Endodermal cell (in vitro differentiated cells): ENCODE data around the gene HOTAIR. TPM values are rescaled to one million over a fixed set of nuclear protein-coding genes. Genes with fewer than 3 reads are reported as not detected.
A peak's percentile ranks its signal among the peaks of the same experiment; 100 is the strongest.

Experiments
- DNase-seq: peaks from one replicate; pipeline ENCODE4 v3.0.0-alpha.2; 2017
- H3K27ac ChIP-seq: 2 replicates; pipeline ENCODE4 v1.5.1; 2013; ENCODE audit warnings: mild to moderate bottlenecking, low read depth, low read length, moderate library complexity
- H3K27me3 ChIP-seq: 2 replicates; pipeline ENCODE4 v1.6.1; 2013; ENCODE audit warnings: mild to moderate bottlenecking, low read length, moderate library complexity; ENCODE audit not compliant: insufficient read depth, control insufficient read depth, poor library complexity, severe bottlenecking
- H3K36me3 ChIP-seq: 2 replicates; pipeline ENCODE4 v1.7.0; 2013; ENCODE audit warnings: mild to moderate bottlenecking, low read length, moderate library complexity; ENCODE audit not compliant: control insufficient read depth, insufficient read depth
- H3K4me1 ChIP-seq: one replicate; pipeline ENCODE4 v1.7.0; 2013; ENCODE audit warnings: low read length; ENCODE audit not compliant: control insufficient read depth, insufficient read depth
- H3K4me3 ChIP-seq: 2 replicates; pipeline ENCODE4 v1.5.1; 2013; ENCODE audit warnings: mild to moderate bottlenecking, low read length, moderate library complexity
- H3K9ac ChIP-seq: 2 replicates; pipeline ENCODE4 v1.6.1; 2013; ENCODE audit warnings: mild to moderate bottlenecking, low read length, moderate library complexity; ENCODE audit not compliant: poor library complexity, severe bottlenecking; ENCODE audit errors: extremely low read depth
- H3K9me3 ChIP-seq: 2 replicates; pipeline ENCODE4 v1.6.1; 2013; ENCODE audit warnings: mild to moderate bottlenecking, low read length, moderate library complexity; ENCODE audit not compliant: control insufficient read depth
- H3K27ac Mint-ChIP-seq: 2 replicates; pipeline ENCODE4 v1.8.0; 2020; ENCODE audit warnings: mixed read lengths
- H3K27me3 Mint-ChIP-seq: 2 replicates; pipeline ENCODE4 v1.8.0; 2021; ENCODE audit warnings: mild to moderate bottlenecking, mixed read lengths; ENCODE audit not compliant: insufficient read depth
- H3K36me3 Mint-ChIP-seq: 2 replicates; pipeline ENCODE4 v1.8.0; 2020; ENCODE audit warnings: low read depth, mixed read lengths
- H3K4me1 Mint-ChIP-seq: 2 replicates; pipeline ENCODE4 v1.8.0; 2020; ENCODE audit warnings: mixed read lengths
- H3K4me3 Mint-ChIP-seq: 2 replicates; pipeline ENCODE4 v1.8.0; 2020; ENCODE audit warnings: mild to moderate bottlenecking, moderate library complexity, mixed read lengths
- H3K9me3 Mint-ChIP-seq: 2 replicates; pipeline ENCODE4 v1.8.0; 2020; ENCODE audit warnings: mild to moderate bottlenecking, mixed read lengths
- CTCF ChIP-seq: fragments of 200-600 bp; sonication (generic); conservative IDR thresholded peaks from 2 replicates; pipeline ENCODE4 v1.5.0; 2021; ENCODE audit warnings: antibody characterized with exemption, mild to moderate bottlenecking
- WGBS, 2 experiments: methylation state at CpG; one replicate each; pipeline versions ENCODE4 v1.1.5 to v1.1.7; 2013; ENCODE audit warnings: missing lambda C conversion rate in 2 of 2, mixed read lengths in 1 of 2; ENCODE audit not compliant: insufficient coverage in 1 of 2, insufficient read length in 1 of 2; 5-methylcytosine and 5-hydroxymethylcytosine counted together
- total RNA-seq, 2 donors: library from RNA; stranded (reverse); fragmentation: NEBNext Ultra II Directional in 1 of 2; extraction: Animal tissue kit (Norgen Biotek cat#: 25700) in 1 of 2; gene quantifications; 2 replicates in 1 of 2; 3 replicates in 1 of 2; pipeline ENCODE4 v1.2.1, GENCODE V29; 2021

Gene HOTAIR
- total RNA-seq, 2 donors from 2014 or later, result not detected

GRCh38 chr12:53995378-53996239 lies 20.9 kb upstream of the HOTAIR start:
- 5 to 6% methylated on average over 36 to 48 of the region's 48 CpGs for WGBS, 2 experiments
- Histone ChIP-seq H3K9ac (no peak overlapping the region), H3K27me3 (peaks cover 100% of the 10 kb centered on the region), H3K27ac (no peak overlapping the region), H3K4me1 (no peaks in the 10 kb centered on the region), H3K9me3 (no peaks in the 10 kb centered on the region), H3K36me3 (no peaks in the 10 kb centered on the region), H3K4me3 (no peak overlapping the region)
- peaks cover 3% of the 10 kb centered on the region for H3K4me1 Mint-ChIP-seq
- H3K36me3 Mint-ChIP-seq, result no peaks in the 10 kb centered on the region
- no peak for TF ChIP-seq CTCF
- H3K27me3 Mint-ChIP-seq, result peaks cover 100% of the 10 kb centered on the region
- no peak overlapping the region for H3K27ac Mint-ChIP-seq
- peaks cover 2% of the 10 kb centered on the region for H3K9me3 Mint-ChIP-seq
- H3K4me3 Mint-ChIP-seq, result peak overlapping the region; percentile 11
- DNase-seq, result peak; percentile 89

- Histone ChIP-seq H3K9ac (no peak overlapping the region), H3K27ac (no peak overlapping the region), H3K36me3 (no peaks in the 10 kb centered on the region), H3K9me3 (no peaks in the 10 kb centered on the region), H3K4me3 (no peak overlapping the region), H3K4me1 (no peaks in the 10 kb centered on the region), H3K27me3 (peaks cover 100% of the 10 kb centered on the region)
- Mint-ChIP-seq H3K27me3 (peaks cover 100% of the 10 kb centered on the region), H3K27ac (no peak overlapping the region), H3K9me3 (peaks cover 2% of the 10 kb centered on the region), H3K4me3 (peak overlapping the region; percentile 11), H3K4me1 (peaks cover 3% of the 10 kb centered on the region), H3K36me3 (no peaks in the 10 kb centered on the region)
- TF ChIP-seq CTCF, result no peak
- peak; percentile 77 for DNase-seq
- WGBS, 2 experiments, result 6% methylated on average over 11 to 17 of the region's 17 CpGs
These were observed 20.2 kb upstream of the HOTAIR start for GRCh38 chr12:53995002-53995377.

- Histone ChIP-seq H3K4me1 (no peaks in the 10 kb centered on the region), H3K9ac (no peak overlapping the region), H3K9me3 (no peaks in the 10 kb centered on the region), H3K36me3 (no peaks in the 10 kb centered on the region), H3K27ac (no peak overlapping the region), H3K27me3 (peaks cover 100% of the 10 kb centered on the region), H3K4me3 (no peak overlapping the region)
- DNase-seq, result no peak
- Mint-ChIP-seq H3K4me1 (peaks cover 3% of the 10 kb centered on the region), H3K27me3 (peaks cover 100% of the 10 kb centered on the region), H3K36me3 (no peaks in the 10 kb centered on the region), H3K9me3 (peaks cover 2% of the 10 kb centered on the region), H3K4me3 (no peak overlapping the region), H3K27ac (no peak overlapping the region)
- no peak for TF ChIP-seq CTCF
- WGBS, 2 experiments, result 6 to 10% methylated on average over 18 to 60 of the region's 60 CpGs
These were observed 19.7 kb upstream of the HOTAIR start for GRCh38 chr12:53994264-53995001.
